GM12801 (cell line): ENCODE data around the gene PGR.

Experiments used
- TF ChIP-seq, protein P1 (sequence below): IDR thresholded peaks from one replicate; pipeline ENCODE4 v1.5.1; 2011; ENCODE audit warnings: control low read depth; ENCODE audit not compliant: insufficient read length; ENCODE audit errors: extremely low read depth

The PGR gene

DNA sequence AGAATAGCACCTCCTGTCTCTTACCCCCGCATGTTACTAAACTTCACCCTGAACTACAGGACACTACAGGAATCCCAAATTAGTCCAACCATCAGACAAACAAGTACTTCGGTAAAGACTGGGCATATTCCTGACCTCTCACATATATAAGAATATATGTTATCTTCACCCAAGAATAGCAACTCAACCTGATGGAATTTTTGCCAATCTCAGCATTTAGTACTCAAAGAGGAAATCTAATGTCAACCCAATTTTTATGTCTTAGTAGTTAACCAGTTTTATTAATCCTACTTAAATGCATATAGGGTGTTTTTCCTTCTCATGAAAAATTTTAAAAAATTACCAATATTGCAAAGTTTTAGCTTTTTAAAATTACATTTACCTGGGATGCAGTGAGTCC, 26.2 kb downstream of the PGR start:
- TF ChIP-seq, protein P1, sequence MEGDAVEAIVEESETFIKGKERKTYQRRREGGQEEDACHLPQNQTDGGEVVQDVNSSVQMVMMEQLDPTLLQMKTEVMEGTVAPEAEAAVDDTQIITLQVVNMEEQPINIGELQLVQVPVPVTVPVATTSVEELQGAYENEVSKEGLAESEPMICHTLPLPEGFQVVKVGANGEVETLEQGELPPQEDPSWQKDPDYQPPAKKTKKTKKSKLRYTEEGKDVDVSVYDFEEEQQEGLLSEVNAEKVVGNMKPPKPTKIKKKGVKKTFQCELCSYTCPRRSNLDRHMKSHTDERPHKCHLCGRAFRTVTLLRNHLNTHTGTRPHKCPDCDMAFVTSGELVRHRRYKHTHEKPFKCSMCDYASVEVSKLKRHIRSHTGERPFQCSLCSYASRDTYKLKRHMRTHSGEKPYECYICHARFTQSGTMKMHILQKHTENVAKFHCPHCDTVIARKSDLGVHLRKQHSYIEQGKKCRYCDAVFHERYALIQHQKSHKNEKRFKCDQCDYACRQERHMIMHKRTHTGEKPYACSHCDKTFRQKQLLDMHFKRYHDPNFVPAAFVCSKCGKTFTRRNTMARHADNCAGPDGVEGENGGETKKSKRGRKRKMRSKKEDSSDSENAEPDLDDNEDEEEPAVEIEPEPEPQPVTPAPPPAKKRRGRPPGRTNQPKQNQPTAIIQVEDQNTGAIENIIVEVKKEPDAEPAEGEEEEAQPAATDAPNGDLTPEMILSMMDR: no peak

DNA sequence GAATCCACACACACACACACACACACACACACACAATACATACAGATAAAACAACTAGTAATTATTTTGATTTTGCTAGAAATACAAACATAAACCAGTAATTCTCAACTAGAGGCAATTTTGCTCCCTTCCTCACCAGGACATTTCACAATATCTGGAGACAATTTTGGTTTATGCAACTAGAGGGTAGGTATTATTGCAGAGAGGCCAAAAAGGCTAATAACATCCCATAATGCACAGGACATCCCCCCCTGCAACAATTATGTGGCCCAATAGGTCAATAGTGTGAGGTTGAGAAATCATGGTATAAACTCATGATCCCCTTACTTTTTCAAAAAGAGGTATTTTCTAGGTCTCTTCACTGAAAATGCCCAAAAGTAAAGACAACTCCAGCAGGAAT, 29.0 kb downstream of the PGR start:
- TF ChIP-seq, protein P1: no peak

DNA sequence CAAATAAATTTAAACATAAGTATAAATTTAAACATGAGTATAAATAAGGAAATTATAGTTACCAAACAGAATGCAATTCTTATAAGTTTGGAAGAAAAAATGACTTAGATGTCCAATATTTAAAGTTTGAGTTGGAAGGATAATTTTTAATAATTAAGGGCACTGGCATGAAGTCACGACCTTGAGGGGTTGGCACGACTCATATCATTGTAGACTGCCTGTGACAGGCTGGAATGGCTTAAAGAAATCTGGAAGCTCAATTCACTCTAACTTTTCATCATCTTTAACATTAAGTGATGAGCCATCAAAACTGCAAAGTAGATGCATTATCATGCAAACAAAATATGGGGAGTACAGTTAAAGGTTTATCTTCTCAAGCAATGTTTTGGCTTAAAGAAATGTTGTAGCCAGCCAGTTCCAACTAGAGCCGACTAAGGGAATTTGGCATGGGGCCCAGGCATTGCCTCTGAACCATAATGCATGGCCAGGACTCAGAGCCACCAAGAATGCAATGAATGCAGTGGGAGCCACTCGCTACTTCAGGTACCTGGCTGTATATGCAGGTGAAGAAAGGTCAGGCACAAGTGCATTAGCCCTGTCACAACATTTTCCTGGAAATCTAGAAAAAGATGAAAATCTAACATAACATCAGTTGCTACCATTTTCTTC, 33.4 kb downstream of the PGR start:
- TF ChIP-seq, protein P1: no peak

DNA sequence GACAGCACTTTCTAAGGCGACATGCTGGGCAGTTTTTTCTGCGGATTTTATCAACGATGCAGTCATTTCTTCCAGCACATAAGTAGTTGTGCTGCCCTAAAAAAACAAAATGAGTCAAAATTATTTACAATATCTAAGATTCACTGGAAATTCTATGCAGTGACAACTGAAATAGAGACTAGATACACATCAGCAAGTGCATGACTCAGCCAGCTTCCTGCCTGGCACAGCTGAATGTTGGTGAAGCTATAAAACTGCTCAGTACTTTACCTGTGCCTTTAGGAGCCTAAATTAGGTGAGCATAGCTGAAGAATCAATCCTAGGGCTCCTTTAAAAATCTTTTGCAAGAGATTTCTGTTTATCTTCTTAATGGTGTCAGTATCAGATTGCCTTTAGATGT, 37.8 kb downstream of the PGR start:
- TF ChIP-seq, protein P1: no peak

DNA sequence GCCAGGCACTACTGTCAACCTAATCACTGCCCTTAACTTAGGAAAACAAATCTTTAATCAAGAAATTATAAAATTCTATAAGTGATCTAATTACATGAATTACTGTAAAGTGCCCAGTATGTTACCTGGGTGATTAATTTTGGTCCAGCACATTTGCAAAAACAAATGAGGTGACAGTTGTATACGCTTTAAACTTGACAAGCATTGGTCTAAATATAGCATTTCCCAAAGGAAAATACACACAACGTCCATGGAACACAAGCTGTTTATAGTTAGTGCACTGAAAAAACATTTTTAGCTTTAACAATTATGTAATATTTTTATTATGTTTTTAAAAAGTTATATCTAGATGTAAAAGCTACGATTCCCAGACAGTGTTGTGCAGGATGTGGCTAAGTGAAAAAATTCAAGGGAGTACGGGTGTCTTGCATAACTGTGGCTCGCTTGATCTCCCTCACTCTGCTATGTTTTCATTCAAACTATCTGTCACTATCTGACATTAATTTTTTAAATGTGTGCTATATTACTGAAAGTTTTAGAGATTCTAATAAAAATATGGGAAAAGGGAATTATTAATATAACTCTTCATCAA, 38.8 kb downstream of the PGR start:
- TF ChIP-seq, protein P1: no peak

DNA sequence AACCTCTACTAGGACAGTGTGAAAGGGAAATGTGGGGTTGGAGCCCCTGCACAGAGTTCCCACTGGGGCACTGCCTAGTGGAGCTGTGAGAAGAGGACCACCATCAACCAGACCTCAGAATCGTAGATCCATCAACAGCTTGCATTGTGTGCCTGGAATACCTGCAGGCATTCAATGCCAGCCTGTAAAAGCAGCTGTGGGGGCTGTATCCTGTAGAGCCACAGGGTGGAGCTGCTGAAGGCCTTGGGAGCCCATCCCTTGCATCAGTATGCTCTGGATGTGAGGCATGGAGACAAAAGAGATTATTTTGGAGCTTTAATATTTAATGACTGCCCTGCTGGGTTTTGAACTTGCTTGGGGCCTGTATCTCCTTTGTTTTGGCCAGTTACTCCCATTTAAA, 46.3 kb downstream of the PGR start:
- TF ChIP-seq, protein P1: no peak

DNA sequence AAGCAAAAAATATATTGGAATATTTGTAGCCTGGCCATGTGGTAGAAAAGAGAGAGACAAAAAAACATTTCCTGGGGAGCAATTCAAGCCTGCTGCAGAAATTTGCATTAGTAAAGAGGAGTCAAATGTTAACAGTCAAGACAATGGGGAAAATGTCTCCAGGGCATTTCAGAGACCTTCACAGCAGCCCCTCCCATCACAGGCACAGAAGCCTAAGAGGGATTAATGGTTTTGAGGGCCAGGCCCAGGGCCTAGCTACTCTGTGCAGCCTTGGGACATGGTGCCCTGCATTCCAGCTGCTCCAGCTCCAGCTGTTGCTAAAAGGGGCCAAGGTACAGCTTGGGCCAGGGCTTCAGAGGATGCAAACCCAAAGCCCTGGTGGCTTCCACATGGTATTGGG, 46.8 kb downstream of the PGR start:
- TF ChIP-seq, protein P1: no peak

DNA sequence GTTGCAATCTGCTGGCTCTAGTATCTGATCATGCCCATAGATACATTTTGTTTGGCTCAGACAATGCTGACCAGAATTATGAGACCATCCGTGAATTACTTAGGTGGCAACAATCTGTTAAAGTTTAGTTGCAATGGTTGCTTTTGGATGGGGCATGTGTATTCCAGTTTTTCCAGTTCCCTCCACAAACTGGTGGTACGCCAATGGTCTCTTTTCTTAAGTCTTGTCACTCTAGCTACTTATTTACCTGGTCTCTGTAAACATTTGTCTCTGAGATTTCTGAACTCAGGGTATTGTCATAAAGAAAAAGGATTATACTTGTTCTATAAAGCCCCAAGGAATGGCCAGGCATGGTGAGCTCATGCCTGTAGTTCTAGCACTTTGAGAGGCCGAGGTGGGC, 65.9 kb downstream of the PGR start:
- TF ChIP-seq, protein P1: no peak
